Epithelial cell of proximal tubule (primary cell): ENCODE results near the gene ERFL. TPM values are rescaled to one million over a fixed set of nuclear protein-coding genes. Genes with fewer than 3 reads are reported as not detected.
"Not testable (repeated sequence)": the region's sequence is repeated elsewhere in the genome, so short reads cannot be mapped to it uniquely, and the experiment has no call there.

ENCODE experiments used
- DNase-seq: peaks from one replicate; pipeline ENCODE4 v3.0.0-alpha.2; 2011; ENCODE audit warnings: low read depth
- H3K4me3 ChIP-seq: 2 replicates; pipeline ENCODE4 v1.5.1; 2011; ENCODE audit warnings: low read depth, mild to moderate bottlenecking, low read length
- CTCF ChIP-seq: conservative IDR thresholded peaks from 2 replicates; pipeline ENCODE4 v1.5.1; 2012; ENCODE audit warnings: low read depth, mild to moderate bottlenecking, low read length
- total RNA-seq: library from RNA; depleted of rRNA; stranded (reverse); fragments of >200 nt; gene quantifications from 2 replicates; pipeline ENCODE4 v1.2.3, GENCODE V29; 2015

Gene ERFL
- total RNA-seq, 1 donor from 2014 or later: not detected

- H3K4me3 ChIP-seq: no peak overlapping the region
- DNase-seq: no peak
- TF ChIP-seq CTCF: no peak
These were observed 16.1 kb upstream of the ERFL start for GRCh38 chr19:41944336-41944735.

GRCh38 chr19:41941410-41942202, 13.4 kb upstream of the ERFL start:
- TF ChIP-seq CTCF: no peak

GRCh38 chr19:41940731-41941409, 12.6 kb upstream of the ERFL start:
- H3K4me3 ChIP-seq: peak overlapping the region; percentile 52
- DNase-seq: no peak
- TF ChIP-seq CTCF: no peak

More at GRCh38 chr19:41941410-41942202, 13.4 kb upstream of the ERFL start:
- no peak overlapping the region for H3K4me3 ChIP-seq
- no peak for DNase-seq

GRCh38 chr19:41939861-41940730, 11.8 kb upstream of the ERFL start:
- no peak for TF ChIP-seq CTCF
- no peak for DNase-seq
- H3K4me3 ChIP-seq: peak overlapping the region; percentile 52

- not testable (repeated sequence) for H3K4me3 ChIP-seq, DNase-seq
These were observed 11.0 kb upstream of the ERFL start for GRCh38 chr19:41939209-41939608.

GRCh38 chr19:41937525-41938468, 9.5 kb upstream of the ERFL start:
- no peak for TF ChIP-seq CTCF
- no peak overlapping the region for H3K4me3 ChIP-seq
- no peak for DNase-seq
